Islet of Langerhans (tissue), 1 donor: Measurements from ENCODE around the gene C5.
"Not testable (repeated sequence)": the region's sequence is repeated elsewhere in the genome, so short reads cannot be mapped to it uniquely, and the experiment has no call there.

Experiments used
- FAIRE-seq: peaks from one replicate; lab custom pipeline; 2011; peaks lifted over from hg19 to GRCh38; lab: Jason Lieb, UNC

C5 gene

DNA sequence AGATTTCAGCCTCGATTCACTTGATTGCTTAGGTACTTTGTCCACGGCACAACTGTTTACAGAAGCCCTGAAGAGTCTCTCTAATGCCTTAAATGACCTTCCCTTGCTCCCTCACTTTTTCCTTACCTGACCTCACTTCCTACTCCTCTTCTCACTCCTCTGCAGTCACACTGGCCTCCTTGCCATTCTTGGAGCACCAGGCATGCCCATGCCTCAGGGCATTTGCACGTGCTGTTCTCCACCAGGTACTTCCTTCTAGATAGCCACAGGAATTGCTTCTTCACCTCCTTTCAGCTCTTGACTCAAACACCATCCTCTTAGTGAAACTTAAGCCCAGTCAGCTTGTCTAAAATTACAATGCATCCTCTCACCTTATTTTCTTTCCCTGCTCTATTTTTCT lies 71.1 kb downstream of the C5 start:
- no peak for FAIRE-seq

DNA sequence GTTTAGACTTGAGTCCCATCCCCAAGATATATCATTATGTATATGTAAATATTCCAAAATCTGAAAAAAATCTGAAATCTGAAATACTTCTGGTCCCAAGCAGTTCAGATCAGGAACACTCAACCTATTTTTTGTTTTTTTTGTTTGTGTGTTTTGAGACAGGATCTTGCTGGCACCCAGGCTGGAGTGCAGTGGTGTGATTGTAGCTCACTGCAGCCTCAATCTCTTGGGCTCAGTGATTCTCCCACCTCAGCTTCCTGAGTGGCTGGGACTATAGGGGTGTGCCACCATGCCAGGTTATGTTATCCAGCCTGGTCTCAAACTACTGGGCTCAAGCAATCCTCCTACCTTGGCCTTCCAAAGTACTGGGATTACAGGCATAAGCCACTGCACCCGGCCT lies 72.8 kb downstream of the C5 start:
- FAIRE-seq, result no peak

DNA sequence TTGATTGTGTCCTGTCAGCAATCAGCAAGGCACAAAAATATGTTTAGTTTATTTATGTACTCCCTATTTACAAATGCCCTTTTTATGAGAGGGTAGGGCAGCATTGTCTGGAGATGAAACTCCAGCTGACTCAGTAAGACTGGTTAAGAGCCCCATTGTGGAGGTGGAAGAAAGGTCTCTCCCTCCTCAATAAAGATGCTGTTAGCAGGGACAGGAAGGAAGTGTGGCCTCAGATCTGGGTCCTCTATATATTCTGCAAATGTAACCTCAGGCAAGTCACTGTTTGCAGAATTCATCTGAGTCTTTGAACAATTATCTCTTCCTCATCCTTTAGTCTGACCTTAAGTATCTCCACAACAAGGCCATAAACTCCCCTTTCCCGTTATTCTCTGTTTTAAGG lies 75.2 kb downstream of the C5 start:
- FAIRE-seq, result no peak

DNA sequence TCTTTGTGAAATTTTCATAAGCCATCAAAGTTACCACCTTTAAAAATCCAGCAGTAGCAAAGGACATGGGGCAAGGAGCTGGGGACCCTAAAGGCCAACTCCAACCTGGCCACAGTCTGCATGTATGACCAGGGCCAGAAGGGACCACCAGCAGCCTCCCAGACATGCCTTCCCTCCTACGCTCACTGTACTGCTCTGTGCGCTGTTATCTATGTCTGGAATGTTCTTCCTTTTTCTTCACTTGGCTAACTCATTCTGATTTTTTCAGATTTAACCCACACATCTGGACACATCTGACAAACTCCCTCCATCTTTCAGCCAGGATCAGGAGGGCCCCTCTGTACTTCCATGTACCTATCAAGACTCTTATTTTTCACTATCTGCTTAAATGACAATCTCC lies 75.9 kb downstream of the C5 start:
- FAIRE-seq, result no peak

DNA sequence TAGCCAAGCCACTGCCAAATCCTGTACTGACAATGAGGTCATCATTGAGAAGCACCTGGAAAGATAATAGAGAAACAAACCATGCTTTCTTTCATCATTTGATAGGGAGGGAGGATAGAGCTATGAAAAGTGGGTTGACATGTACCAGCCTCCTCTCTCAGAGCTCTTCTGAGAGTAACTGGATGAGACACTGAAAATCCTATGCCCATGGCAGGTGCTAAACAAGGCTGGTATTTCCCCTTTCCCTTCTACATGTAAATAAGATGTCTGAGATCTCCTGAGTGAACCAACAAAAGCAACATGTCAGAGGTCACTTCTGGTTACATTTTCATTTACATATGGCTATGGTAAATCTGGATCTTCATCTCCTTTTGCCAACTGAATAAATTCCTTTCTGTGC lies 78.1 kb downstream of the C5 start:
- no peak for FAIRE-seq

DNA sequence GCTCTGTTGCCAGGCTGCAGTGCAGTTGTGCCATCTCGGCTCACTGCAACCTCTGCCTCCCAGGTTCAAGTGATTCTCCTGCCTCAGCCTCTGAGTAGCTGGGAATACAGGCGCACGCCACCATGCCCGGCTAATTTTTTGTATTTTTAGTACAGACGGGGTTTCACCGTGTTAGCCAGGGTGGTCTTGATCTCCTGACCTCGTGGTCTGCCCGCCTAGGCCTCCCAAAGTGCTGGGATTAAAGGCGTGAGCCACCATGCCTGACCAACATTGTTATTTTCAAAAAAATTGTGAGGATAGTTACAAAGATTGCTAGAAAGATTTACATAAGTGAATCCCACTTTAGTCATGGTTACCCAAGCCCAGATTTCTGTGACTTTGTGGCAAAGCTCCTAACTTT lies 78.6 kb downstream of the C5 start:
- not testable (repeated sequence) for FAIRE-seq

DNA sequence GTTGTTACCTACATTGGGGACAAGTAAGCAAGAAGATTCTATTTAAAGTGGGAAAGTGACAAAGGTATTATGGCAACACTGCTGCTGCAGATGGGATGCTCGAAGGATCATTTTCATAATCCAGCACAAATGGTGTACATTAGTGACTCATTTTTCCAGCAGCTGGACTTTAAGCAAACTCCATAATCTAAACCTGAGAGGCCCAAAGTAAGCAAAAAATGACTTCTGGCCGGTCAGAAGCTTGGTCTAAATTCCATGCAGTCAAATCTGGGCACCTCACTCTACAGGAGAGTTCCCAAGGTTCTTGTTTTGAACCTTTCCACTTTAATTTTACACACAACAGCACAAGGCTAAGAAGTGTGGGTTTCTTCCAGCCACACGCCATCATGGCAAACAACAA lies 79.8 kb downstream of the C5 start:
- FAIRE-seq, result no peak

DNA sequence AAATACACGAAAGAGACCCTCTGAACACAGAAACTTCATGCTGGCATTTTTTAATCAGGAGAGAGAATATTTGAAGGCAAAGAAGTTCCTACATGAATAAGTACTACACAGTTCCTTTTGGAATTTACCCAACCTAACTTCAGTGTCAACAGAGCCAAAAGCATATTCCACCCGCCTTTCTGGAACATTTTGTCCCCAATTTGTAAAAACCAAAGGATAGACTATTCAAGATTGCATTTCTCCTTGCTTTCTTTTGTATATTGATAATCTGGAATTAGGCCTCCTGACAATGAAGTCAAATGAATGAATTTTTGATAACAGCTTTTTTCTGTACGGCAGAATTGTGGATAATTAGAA lies 84.1 kb downstream of the C5 start:
- no peak for FAIRE-seq

DNA sequence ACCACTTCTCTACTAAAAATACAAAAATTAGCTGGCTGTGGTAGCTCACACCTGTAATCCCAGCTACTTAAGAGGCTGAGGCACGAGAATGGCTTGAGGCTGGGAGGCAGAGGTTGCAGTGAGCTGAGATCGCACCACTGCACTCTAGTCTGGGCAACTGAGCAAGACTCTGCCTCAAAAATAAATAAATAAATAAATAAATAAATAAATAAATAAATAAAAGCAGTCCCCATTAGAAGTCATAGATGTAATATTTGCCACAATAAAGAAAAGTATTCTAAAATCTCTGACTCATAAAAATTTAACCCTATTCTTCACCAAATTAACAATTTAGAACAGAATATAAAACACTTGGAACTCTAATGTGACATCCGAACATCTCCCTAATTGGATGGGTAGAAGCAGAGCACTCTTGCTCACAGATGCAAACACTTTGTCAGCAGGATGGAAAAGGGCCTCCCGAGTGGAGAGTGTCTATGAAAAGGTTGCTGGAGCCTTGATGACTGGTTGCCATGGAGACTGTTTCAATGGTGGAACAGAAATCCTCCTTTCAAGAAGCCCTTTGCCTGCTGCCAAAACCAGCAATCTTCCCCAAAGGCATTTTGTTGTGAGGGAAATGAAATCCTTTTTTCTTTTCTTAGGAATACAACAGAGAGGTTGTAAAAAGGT lies 84.6 kb downstream of the C5 start:
- no peak for FAIRE-seq

DNA sequence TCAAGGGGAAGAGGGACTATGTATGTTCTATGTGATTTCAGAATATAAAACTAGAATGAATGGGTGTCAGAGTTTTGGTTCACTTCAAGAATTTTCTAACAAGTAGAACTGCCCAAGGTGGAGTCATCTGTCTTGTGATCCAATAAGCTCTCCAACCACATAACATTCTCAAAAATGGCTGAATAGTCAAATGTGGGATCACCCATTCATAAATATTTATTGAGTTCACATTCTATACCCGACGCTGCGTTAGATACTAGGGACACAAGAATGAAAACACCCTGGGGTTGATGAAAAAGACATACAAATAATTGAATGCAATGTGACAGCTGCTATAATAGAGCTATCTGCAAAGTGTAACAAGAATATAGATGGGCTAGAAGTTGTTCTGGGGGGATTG lies 88.1 kb downstream of the C5 start:
- FAIRE-seq, result no peak

DNA sequence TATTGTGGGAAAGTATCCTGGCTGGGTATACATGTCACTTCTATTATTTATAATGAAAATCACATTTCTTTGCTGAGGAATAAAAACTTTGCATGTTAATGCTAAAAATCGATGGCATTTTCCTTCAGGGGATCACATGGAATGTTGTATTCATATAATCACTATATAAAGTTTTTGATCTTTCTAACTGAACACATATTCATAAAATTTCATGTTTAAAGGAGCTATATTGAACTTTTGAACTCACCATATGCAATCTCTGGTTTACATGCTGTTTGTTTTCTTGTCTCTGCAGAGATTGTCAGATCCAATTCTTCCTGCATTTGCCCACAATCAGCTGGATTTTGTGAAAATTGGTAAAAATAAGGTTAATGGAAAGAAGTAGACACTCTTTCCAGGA lies 90.1 kb downstream of the C5 start:
- no peak for FAIRE-seq

DNA sequence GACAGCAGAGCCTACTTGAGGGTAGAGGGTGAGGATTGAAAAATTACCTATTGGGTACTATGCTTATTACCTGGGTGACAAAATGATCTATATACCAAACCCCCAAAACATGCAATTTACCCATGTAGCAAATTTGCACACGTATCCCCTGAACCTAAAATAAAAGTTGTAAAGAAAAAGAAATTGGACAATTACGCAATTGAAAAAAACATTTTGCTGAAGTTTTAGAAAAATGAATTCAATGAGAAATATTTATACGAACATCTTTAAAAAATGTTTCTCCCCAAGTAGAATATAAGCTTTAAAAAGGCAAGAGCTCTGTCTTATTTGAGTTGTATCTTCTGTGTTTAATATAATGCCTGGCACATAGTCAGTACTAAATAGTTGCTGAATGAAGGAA lies 93.2 kb downstream of the C5 start:
- no peak for FAIRE-seq

DNA sequence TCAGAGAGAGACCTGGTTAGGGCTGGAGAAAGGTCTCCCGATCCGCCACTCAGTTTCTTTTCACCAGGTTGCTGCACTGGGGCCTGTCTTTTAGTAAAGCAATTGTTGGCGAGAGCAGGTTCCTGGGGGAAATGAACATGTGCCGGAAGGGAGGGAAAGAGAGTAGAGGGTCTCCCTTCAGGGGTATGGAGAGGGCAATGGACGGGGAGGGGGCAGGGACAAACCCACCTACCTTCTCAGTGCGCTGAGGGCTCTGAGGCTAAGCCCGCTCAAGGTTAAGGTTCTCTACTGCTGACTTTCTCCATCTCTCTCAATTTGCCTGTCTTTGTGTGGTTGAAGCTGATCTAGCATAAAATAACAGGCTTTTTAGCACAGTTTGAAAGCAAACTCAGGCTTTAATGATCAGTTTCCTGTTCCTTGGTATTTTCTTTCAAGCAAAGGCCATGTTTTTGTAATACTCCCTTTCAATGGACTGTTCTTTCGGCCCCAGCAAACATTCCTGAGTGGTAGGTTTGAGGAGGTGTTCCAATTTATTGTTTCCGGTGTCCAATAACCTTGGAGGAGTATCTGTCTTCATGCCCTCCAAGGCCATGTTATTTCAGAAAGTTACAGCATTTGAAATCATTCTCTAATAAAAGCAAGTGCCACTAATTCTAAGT lies 98.0 kb downstream of the C5 start:
- no peak for FAIRE-seq

DNA sequence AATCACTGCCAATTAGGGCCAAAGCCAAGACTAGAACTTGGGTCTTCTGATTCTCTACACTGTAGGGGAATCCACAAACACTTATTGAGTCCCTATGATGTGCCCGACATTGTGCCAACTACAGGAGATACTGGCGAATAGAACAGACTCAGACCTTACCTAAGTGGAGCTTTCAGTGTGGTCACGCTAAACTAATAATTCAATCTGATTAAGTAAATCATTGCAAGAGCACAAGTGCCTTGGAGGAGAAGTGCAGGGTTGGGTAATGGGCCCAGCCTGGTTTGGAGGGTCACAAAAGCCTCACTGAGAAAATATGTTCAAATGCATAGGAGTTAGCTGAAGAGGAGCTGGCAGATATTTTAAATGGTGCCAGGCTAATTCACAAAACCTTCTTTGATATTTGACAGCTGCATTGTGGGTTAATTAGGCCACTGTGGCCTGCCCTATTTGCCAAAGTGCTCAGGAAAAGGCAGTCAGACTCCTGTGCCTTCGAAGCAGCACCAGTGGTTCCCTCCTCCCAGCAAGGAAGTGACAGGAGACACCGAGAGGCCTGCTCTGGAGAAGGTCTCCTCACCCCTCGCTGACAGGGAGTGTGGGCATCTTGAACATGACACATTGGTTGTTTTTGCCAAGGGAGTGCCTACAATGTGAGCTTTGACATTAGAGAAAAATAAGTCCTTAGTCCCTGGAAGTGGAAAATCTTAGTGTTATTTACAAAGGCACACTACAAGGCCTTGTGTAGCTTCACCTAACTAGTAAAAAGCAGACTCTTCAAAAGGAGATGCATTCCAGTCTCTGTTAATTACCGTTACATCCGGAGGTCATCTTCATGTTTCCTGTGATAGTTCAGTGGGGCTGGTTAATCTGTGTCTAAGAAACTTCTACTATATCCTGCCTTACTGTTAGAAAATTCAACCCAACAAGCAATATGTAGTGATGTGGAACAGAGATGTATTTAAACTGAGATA lies 99.4 kb downstream of the C5 start:
- FAIRE-seq, result no peak

DNA sequence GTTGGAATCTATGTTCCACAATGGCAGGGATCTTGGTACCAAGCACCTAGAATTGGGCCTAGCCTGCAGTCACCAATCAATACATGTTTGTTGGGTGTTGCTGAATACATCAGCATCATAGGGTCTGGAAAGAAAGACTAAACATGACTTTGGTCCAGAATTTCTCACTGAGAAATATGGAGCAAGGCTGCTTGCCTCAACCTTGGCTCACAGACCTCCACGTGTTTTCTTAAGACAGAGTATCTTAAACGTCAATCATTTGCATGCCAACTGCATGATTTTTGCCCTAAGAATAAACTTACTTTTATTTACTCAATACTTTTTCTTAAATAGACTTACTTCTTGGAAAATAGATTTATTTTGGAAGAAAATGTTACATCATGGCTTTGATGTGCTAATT lies 100.8 kb downstream of the C5 start:
- no peak for FAIRE-seq

DNA sequence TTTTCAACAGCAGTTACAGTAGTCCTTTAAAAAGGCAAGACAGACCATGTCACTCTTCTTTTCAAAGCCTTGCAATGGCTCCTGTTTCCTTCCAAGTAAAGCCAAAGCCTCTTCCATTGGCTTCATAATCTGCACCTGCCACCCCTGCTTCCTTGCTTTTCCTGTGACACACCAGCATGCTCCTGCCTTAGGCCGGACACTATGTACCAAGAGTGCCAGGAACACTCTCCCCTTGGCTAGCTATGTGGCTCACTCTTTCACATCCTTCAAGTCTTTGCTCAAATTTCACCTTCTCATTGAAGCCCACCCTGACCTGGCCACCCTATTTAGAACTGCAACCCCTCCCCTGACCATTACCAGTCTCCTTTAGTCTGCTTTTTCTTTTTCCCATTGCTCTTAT lies 101.3 kb downstream of the C5 start:
- no peak for FAIRE-seq

DNA sequence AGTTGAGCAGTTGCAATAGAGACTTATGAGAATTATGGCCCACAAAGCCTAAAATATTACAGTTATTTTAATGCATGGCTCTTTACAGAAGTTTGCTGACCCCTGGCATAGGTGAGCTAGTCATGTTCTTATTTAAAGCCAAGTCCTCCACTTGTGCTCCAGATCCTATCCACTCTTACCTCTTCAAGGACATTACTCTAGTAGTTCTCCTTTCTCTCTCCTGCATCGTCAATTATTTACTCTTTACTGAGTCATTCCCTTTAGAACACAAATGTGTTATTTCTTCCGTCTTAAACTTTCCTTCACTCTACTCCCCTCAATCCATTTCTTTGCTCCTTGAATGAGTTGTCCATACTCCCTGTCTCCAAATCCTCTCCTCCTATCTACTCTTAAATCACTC lies 102.9 kb downstream of the C5 start:
- no peak for FAIRE-seq

DNA sequence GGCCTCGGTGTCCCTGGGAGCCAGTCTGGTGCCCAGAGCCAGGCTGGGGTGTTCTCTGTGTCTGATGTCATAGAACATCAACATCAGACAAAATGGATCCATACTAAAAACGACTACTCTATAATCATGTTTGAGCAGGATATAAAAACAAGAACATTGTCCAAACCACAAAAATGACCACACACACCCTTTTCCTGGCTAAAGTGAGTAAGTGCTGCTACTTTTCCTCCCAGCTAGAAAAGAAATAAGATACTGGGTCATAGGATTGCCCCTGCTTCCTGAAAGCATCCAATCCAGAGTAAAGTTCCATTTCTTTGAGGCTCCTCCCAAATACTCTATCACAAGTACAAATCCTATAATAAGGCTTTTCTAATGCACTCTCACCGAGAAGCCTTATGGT lies 103.8 kb downstream of the C5 start:
- no peak for FAIRE-seq

DNA sequence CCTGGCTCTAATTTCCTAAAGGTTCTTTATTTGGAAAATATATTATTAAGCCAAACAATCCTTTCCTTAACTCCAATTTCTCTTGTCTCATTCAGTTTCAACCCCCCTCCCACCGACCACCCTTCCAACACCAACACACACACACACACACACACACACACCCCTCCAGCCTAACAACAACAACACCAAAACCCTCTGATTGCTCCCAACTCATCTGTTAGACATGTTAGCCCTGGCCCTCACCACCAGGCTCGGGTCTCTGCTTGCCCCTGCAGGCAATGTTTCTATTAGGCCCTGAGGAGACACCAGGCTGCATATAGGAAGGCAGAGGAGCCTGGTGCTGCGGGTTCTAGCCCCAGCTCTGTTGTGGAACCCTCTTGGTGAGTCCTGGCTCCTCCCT lies 105.1 kb downstream of the C5 start:
- FAIRE-seq, result no peak

DNA sequence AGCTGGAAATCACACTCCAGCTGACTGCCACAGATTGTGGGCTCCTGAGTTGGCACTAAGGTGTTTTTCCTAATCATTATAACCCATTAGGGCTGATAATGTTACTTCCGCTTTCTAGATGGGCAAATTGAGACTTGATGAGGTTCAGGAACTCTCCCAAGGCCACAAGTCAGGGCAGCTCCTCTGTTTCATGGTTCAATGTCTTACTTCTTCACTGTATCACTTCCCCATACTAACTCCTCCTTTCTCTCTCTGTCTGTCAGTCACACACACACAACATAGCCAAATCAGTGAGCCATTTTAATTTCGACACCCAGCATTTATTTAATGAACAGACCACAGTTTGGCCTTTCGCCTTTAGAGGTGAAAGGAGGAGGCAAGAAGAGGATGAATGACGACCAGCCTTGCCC lies 105.6 kb downstream of the C5 start:
- no peak for FAIRE-seq

DNA sequence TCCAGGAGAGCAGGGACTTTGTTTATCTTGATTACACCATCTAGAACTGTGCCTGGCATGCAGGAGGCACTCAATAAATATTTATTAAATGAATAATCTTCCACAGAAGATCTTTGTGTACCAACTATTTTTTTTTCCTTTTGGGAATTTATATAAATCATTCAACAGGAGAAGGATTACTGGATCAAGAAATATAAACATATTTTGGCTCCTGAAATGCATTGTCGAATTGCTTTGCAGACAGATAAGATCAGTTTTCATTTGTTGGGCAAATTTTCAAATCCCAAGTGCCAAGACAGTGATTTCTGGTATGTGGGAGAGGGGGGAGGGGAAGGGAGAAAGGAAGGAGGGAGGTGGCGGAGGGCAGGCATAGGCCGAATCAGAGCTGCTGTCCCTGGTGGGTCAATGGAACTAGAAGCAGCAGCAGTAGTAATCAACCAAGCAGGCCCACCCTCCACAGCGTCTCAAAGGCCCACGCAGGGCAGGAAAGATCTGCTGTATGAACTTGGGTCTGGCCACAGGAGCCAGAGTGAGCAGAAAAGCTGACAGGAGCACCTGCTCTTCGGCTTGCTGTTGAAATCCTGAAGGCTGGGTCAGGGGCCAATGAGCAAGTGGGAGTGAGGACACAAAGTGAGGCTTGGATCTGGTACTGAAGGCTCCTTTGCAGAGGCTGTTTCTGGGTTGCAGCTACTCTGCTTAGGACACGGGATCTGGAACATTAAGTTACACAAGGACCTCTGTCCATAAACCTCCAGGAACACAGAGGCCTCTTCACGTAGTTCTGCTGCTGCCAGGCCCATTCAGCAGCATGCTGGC lies 107.7 kb downstream of the C5 start:
- no peak for FAIRE-seq

DNA sequence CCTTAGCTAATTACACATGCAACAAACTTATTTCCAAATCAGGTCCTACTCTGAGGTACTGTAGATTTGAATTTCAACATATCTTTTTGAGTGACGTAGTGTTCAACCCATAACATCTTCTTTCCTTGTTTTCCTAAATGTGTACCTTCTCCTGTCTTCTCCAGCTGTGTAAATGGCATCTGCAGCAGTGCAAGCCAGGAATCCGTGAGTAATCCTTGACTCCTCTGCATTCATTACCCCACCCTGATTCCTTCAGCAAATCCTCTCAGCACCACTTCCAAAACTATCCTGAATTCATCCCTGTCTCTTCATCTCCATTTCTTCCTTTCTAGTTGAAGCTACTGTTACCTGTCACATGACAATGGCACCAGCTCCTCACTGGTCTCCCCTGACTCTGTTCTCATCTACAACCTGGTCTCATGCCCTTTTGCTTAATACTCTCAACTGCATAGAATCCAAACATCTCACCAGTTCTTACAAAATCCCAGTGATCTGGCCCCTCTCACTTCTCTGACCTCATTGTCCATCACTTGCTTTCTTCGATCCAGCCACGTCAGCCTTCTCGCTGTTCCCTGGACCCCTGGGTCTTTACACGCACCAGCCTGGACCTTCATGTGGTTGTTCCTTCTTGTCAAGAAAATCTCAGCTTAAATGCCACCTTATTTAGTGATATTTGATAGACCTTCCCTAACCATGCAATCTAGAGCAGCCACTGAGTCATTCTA lies 108.9 kb downstream of the C5 start:
- FAIRE-seq, result no peak
